NCI-H524 (cell line): ENCODE results near the gene PAIP2B.
"Not testable (repeated sequence)": the region's sequence is repeated elsewhere in the genome, so short reads cannot be mapped to it uniquely, and the experiment has no call there.

Source experiments
- DNase-seq, 2 experiments: peaks; one replicate each; lab custom pipeline; 2025; lab: John Stamatoyannopoulos, UW

Gene PAIP2B

DNA sequence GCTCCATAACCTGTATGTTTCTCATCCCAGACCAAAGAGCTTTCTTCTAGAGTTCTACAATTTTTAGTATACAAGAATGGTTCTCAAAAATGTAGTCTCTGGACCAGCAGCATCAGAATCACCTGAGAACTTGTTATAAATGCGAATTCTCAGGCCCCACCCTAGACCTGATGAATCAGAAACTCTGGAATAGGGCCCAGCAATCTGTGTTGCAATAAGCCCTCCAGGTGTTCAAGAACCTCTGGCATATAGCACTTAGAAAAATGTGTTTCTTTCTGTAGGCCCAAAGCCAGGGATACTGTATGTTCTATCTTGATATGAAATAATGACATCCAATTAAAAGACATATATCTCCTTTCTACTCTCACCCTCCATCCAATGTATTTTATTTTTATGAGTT lies 10.4 kb downstream of the PAIP2B start:
- DNase-seq = no peak

DNA sequence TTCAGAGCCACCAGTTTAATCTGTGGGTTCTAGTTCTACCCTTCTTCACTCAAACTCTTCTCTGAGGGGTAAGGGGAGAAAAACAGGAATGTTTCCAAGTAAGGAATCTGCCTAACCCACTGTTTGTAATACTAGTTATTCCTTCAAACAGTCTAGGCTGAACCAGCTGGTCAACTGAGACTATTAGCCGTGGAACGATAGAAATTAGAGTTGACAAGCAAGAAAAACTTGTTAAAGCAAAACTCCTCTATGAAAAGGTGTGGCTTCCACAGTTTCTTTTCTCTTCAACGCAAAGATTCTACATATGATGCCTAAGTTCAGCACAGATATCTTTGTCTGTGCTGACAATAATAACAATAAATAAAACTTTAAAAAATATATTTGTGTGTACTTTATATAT lies 11.5 kb downstream of the PAIP2B start:
- DNase-seq = no peak

DNA sequence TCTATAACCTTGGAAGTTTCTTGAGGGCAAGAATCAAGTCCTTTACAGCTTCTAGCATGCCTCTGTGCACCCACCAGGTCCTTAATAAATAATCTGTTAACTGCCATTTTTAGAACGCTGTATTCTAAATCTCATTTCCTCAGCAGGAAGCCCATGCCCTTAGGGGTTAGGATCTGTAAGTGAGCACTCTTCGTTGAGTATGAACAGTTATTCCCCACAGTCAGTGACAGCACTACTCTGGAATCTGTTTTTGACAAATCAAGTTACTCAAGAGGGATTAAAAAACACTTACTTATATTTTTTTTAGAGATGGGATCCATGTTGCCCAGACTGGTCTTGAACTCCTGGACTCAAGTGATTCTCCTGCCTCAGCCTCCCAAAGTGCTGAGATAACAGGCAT lies 14.6 kb downstream of the PAIP2B start:
- DNase-seq = no peak

DNA sequence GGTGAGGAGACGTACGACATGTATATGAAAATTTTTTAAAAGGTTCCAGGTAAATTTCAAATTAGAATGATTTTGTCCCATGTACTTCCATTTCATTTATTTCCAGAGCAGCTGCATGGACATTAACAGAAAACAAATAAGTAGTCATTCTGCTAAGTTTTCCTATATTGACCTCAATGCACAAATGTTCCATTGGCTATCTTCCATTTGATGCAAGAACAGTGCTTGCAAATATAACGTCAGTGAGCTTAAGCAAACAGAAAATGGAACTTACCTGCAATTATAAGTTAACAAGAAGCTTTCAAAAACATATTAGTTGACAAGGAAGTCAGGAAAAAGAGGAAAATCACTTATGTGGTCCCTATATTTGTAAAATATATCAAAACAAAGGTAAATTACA lies 16.6 kb downstream of the PAIP2B start:
- no peak for DNase-seq

DNA sequence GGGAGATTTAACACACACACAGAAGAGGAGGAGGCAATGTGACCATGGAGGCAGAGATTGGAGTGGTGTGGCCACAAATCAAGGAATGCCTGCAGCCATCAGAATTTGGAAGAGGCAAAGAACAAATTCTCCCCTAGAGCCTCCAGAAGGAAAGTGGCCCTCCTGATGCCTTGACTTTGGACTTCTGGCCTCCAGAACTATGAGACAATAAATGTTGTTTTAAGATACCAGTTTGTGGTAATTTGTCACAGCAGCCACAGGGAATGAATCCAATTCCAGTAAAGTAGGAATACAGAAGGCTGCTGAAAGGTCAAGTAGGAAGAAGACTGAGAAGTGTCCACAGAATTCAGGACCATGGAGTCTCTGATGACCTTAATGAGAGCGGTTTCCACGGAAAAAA lies 18.1 kb downstream of the PAIP2B start:
- no peak for DNase-seq

DNA sequence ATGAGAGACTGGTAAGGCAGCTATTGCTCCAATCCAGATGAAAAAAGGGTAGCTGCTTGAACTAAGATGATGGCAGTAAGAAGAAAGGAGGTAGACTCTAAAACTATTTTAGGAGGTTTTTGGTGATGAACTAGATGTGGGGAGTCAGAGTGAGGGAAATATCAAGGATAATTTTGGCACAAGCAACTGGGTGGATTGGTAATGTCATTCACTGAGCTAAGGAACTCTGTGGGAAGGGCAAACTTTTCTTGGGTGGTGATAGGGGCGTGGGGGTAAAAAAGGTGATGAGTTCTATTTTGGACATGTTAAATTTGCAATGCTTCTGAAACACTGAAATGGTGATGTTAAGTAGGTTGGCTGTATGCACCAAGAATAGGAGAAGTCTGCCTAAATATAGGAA lies 19.3 kb downstream of the PAIP2B start:
- DNase-seq = no peak

DNA sequence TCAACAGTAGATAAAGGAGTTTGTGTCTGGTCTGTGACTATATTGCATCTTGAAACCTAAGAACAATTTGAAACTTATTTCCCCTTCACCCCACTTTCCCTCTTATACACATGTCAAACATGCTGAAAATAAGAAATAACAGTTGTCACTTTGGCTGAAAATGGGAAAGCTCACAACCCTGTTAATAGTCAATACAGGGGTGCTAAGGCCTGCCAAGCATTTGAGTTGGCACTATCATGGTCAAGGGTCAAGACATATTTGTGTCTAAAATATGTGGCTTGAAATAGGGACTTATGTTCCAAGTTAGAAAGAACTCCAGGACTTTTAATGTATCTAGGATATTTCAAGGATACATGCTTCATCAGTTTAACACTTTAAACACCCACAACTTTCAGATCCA lies 20.6 kb downstream of the PAIP2B start:
- no peak for DNase-seq

DNA sequence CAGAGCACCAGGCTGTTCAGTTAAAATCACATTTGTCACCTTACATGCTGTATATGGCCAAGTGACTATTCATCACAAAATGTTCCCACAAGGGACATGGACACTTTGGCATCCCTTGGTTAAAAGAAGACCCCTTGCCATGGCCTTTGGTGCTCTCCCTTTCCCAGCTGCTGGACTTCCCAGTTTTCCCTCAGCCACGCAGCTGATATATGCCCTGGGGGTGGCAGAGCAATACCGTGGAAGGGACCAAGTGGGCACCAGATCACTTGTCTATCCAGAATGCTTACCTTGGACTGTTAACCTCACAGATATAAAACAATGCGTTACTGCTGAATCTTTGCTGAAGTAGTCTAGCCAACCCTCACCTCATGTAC lies 35.3 kb downstream of the PAIP2B start:
- no peak for DNase-seq

DNA sequence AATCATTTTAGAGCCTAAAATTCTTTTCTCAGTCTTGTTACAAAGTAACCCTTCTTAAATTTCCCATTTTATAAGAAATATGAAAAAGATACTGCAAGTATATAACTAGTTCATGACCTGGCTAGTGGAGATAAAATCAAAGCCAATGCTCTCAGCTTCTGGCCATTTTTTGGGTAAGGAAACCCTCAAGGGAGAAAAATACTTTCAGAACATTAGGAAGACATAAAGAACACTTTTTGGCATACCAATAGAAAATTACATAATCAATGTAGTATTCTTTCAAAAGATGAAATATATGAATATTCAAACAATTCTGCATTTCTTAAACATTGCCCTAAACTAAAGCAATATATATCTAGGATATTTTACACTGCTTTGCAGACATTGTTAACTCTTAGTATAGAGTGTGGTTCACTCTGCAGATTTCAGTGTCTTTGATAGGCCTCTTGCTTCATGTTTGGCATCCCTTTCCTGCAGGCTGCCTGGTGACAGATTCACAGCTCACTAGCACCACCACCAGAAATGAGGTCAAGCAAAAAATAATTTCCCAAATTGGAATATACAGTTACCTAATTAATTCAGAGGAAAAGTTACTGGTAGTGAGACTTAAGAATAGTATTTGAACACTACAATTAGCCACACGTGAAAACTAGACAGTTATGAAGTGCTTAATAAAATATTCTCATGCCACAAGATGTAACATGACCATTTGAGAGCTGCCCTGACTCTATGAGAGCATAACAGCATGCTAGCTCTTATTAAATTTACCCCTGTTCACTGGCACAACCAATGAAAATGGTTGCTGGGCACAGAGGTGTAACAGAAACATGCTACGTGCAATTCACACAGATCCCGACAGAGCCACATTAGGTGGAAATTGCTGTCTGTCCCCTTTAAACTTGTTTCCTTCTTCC lies 36.0 kb downstream of the PAIP2B start:
- peak; percentile 3 to 47 for DNase-seq

DNA sequence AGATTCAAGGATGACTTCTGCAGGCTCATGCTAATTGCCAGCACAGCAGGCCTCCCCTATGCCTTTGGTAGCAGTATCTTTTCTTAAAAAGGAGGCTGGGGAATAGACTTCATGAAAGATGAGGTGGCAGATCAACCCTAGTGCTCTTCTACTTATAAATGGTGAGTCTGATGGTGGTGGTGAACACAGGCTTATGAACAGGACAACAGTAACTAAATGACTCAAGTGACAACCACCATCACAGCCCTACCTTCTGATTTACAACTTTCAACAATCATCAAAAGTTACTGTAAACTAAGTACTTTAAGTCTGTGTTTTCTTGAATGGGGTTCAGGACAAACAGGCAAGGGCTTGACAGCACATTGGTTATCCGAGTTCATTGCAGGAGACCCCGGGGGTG lies 39.3 kb downstream of the PAIP2B start:
- no peak for DNase-seq

DNA sequence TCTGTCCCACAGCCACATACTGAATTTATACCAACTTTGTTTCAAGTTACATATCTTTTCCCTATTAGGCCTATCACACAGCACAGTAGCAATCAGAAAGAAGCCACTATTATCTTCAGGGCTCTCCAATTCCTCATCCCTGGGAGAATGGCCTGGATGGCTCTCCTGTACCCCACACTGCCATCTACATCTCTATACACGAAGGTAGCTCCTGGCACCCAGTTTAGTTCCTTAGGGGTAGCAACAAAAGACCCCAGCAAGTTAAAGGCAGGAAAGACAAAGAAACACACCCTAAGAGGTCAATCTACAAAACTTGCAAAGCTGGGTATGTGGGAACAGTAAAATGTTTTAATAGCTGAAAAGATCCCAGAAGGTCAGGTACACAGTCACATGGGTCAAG lies 39.9 kb downstream of the PAIP2B start:
- DNase-seq = no peak

DNA sequence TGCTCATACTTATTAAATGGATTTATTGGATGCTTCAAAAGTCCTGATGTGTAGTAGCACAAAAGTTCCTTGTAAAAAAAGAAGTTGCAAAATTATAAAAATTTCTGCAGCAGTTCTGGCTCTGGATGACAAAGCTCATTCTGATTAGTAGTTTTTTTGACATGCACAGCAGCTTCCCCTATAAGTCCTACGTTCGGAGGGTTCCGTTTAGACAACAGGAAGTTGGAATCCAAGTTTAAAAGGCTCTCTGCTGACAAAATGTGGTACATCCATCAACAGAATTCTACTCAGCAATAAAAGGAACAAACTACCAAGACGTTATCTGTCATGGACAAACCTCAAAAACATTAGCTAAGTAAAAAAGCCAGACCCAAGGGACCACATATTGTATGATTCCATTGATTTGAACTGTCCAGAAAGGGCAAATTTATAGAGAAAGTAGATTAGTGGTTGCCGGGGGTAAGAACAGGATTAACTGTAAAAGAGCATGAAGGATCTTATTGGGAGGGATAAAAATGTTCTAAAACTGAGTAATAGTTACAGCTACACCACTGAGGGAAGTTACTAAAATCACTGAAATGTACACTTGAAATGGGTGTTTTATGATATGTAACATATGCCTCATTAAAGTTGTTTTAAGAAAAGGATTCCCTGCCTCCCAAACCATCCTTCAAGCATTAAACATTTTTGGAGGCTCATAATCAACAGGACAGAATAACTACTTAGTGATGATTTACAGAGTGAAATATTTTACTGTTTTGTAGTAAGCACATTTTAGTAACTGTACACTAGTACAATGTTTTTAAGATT lies 43.4 kb downstream of the PAIP2B start:
- DNase-seq = not testable (repeated sequence)

DNA sequence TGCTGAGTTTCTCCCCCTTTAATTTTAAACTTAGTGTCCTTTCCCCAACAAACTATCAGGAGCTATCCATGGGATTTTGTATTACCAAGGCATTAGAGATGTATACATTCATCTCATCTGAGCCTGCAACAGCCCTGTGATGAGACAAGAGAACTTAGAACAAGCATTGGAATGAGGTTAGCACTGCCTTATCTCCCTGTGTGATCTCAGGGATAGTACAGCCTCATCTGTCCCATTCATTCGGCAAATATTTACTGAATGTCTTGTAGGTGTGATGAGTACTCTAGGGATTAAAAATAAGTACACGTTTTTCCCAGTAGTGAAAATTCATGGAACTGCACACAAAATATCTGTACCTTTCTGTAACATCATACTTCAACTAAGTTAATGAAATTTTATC lies 45.6 kb downstream of the PAIP2B start:
- no peak for DNase-seq

DNA sequence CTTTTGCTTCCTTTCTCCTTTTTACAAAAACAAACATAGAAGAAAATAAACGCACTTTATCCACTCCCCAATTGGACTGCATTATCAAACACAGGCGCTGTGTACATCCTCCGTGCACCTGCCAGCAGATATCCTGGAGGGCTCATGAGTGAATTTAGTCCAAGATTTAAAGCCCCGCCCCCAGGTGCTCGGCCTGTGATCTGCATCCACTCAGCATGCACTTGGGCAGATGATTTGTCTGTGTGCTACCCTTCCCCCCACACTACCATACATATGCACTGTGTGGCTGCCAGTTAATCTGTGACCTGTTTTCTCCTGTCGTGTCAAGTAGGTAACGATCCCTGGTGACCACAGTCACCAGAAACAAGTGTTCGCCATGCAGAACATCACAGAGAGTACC lies 48.1 kb downstream of the PAIP2B start:
- DNase-seq = not testable (repeated sequence)

DNA sequence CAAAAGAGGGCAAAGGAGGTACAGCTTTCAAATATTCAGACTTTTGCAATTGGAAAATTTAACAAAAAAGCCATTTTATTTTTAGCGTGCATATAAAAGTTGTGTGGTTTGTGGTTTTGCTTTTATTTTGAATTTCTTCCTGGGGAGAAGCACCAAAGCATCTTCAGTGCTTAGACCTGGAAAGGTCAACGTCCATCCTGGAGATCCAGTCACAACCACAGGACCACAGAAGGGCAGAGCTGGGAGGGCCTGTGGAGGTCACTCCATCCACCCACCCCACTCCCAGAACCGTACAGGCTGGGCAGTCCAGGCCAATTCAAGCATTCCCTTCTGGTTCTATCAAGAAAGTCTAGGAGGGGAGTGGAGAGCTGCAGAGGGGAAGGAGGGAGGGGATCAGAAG lies 52.7 kb downstream of the PAIP2B start:
- no peak for DNase-seq

DNA sequence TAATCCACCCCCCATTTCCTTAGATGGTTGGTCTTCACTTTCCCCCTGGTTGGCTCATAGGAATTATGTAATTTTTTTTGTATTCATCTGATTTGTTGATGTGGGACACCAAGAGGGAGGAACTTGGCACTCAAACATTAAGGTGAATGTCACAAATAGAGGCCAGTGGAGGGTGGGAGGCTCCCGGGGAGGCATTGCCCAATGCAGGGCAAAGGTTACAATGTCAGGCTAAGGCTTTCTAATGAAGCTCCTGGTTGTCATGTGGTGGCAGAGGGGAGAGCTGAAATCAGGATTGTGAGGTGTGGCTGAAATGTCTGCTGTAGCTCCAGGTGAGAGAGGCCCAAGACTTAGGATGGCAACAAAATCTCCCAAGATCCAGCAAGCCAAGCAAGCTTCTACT lies 53.8 kb downstream of the PAIP2B start:
- DNase-seq = no peak

DNA sequence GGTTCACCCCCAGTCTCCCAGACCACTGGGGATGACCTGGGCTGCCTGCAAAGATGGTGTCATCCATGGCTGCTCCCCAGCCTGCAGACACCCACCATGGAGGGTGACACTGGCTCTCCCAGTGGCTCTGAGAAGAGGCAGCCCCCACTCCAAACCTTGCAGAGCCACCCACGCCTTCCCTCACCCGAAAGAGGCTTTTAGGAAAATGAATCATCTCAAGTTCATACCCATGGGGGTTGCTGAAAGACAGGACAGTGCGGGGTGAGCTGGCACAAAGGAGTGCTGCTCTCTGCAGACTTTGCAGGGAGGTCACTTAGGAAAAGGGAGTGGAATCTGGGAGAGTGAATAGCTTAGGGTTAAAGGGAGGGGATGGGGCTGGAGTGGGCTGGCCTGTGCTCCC lies 60.1 kb downstream of the PAIP2B start:
- no peak for DNase-seq

DNA sequence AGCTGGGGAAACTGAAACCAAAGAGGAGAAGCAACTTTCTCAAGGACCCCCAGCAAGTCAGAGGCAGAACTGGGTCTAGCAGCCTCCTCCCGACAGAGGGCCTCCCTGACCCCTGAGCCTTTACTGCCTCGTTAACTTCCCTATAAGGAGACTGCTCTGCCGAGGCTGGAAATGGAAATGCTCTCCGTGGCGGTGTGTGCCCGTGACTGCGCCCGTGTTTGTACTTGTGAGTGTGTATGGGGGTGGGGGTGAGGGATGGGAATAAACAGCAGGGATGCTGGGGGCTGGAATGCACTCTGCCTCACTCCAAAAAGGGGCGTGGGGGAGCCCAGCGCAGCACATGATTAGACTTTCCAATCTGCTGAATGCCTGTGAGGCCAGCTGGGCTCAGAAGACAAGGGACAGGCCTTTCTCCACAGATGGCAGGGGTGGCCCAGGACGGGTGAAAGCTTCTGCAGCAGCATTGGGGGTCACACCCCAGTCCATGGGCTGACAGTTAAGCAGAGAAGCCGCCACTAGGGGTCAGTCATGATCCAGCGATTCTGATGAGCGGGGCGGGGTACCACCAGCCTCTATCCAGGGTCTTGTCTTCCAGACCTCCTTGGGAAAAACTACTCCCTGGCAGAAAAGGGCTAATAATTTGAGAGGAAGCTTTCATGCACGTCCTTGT lies 69.6 kb downstream of the PAIP2B start:
- peak; percentile 71 to 83 for DNase-seq

DNA sequence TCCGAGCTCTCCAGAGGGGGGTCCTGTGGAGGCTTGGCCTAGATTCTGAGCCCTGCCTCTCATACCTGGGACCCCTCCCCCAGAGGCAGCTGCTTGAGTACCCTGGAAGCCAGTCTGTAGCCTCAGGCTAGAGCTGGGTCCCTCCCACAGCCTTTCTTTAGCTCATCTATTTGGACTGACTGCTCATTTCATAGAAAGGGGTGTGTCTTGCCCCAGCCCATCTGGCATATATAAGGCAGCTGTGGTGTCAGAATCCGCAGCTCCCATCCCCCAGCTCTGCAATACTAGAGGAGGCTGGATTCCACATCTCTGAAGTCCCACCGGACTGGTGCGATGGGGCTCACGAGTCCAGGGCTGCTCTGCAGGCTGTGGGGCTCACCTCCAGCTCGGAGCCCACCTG lies 70.3 kb downstream of the PAIP2B start:
- peak; percentile 73 to 90 for DNase-seq

DNA sequence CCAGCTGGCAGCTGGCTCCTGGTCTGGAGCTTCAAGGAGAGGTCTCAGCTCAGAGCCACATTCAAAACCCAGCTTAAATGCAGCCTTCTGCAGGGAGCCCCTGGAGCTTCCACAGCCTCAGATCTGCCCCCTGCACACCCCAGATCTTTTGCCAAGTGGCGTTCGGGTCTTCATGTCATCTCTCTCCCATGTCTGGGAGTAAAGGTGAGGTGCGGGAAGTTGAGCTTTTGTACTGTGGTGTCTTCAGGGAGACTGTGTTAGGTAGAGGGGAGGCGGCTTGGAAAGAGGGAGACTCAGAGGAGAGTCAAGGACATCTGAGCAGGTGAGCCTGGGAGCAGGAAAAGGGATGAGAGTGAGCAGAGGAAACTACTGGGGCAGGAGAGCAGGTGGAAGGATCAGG lies 71.1 kb downstream of the PAIP2B start:
- DNase-seq = no peak

DNA sequence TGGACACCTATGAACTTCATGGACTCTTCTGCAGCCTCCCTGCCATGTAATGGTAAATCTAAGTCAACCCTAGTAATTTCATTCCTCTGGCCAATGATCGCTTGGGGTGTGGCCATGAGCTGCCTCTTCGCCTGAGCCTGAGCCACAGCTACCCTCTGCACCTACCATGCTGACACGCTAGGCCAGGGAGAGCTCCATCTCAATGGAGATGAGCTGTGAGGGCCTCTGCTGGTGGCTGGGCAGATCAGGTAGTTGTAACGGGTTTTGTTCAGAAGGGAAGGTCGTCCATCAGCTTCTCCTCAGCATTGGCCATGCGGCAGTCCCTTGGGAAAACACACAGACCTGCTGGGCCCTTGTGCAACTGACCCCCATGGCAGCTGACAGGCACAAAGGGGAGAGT lies 72.1 kb downstream of the PAIP2B start:
- no peak for DNase-seq

DNA sequence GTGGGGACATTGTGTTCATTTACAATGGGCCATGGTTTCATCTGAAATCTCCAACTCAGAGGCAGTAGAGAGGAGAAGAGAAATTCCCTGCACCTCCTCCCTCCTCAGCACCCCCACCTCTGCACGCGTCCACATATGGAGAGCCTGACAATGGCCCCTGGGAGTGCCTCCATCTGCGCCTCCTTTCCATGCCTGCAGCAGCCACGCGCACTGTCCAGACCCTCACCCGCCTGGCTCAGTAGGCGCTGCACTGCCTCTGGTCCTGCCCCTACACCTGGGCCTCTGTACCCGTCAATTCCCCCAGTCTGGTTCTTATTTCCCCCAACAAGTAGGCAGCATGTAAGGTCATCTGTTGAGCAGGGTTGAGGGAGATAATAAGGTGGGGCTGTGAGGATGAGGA lies 72.6 kb downstream of the PAIP2B start:
- peak in 1 of 2 experiments; percentile 36 for DNase-seq
